ENCODE data around the gene OR1L8.

GRCh38 chr9:122609804-122610203 lies 26.6 kb upstream of the OR1L8 start:
- TF ChIP-seq, protein P1, sequence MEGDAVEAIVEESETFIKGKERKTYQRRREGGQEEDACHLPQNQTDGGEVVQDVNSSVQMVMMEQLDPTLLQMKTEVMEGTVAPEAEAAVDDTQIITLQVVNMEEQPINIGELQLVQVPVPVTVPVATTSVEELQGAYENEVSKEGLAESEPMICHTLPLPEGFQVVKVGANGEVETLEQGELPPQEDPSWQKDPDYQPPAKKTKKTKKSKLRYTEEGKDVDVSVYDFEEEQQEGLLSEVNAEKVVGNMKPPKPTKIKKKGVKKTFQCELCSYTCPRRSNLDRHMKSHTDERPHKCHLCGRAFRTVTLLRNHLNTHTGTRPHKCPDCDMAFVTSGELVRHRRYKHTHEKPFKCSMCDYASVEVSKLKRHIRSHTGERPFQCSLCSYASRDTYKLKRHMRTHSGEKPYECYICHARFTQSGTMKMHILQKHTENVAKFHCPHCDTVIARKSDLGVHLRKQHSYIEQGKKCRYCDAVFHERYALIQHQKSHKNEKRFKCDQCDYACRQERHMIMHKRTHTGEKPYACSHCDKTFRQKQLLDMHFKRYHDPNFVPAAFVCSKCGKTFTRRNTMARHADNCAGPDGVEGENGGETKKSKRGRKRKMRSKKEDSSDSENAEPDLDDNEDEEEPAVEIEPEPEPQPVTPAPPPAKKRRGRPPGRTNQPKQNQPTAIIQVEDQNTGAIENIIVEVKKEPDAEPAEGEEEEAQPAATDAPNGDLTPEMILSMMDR (IDR thresholded peaks at IDR 0.05): no peak
- no peak for TF ChIP-seq POLR2A (IDR thresholded peaks at IDR 0.05)
